Measurements from ENCODE around the gene PKIG.
"Not testable (repeated sequence)": the region's sequence is repeated elsewhere in the genome, so short reads cannot be mapped to it uniquely, and the experiment has no call there.

PKIG gene

GRCh38 chr20:44582311-44583025 lies at the start of gene PKIG:
TSS of gene PKIG (plus strand) at chr20:44582579. CDS start at chr20:44614557, 31,978 bp downstream.
- peak; percentile 41 for DNase-seq

- DNase-seq = no peak
These were observed 49.4 kb upstream of the PKIG start for GRCh38 chr20:44532981-44533331.

GRCh38 chr20:44533928-44534327 lies 48.5 kb upstream of the PKIG start:
- DNase-seq = no peak

- no peak for DNase-seq
These were observed 46.2 kb upstream of the PKIG start for GRCh38 chr20:44536175-44536574.

GRCh38 chr20:44537993-44538392 lies 44.4 kb upstream of the PKIG start:
- DNase-seq = no peak

GRCh38 chr20:44540834-44541233 lies 41.5 kb upstream of the PKIG start:
- peak; percentile 34 for DNase-seq

GRCh38 chr20:44541992-44542391 lies 40.4 kb upstream of the PKIG start:
- DNase-seq = no peak

- DNase-seq = no peak
These were observed 39.5 kb upstream of the PKIG start for GRCh38 chr20:44542890-44543289.

GRCh38 chr20:44543358-44543757 lies 39.0 kb upstream of the PKIG start:
- no peak for DNase-seq

GRCh38 chr20:44544263-44544662 lies 38.1 kb upstream of the PKIG start:
- DNase-seq = no peak

- DNase-seq = no peak
These were observed 35.0 kb upstream of the PKIG start for GRCh38 chr20:44547419-44547818.

- DNase-seq = no peak
These were observed 33.3 kb upstream of the PKIG start for GRCh38 chr20:44549123-44549522.

GRCh38 chr20:44552050-44552449 lies 30.3 kb upstream of the PKIG start:
- DNase-seq = no peak

- no peak for DNase-seq
These were observed 29.8 kb upstream of the PKIG start for GRCh38 chr20:44552568-44552949.

- DNase-seq = peak; percentile 41
These were observed 29.1 kb upstream of the PKIG start for GRCh38 chr20:44552950-44553908.

GRCh38 chr20:44559302-44559701 lies 23.1 kb upstream of the PKIG start:
- no peak for DNase-seq

- DNase-seq = no peak
These were observed 22.1 kb upstream of the PKIG start for GRCh38 chr20:44560229-44560628.

- DNase-seq = not testable (repeated sequence)
These were observed 21.6 kb upstream of the PKIG start for GRCh38 chr20:44560818-44561217.

GRCh38 chr20:44561876-44562275 lies 20.5 kb upstream of the PKIG start:
- DNase-seq = no peak

GRCh38 chr20:44566018-44566417 lies 16.4 kb upstream of the PKIG start:
- DNase-seq = no peak

- no peak for DNase-seq
These were observed 15.6 kb upstream of the PKIG start for GRCh38 chr20:44566811-44567210.

- DNase-seq = no peak
These were observed 12.0 kb upstream of the PKIG start for GRCh38 chr20:44570367-44570766.

GRCh38 chr20:44571362-44571988 lies 10.9 kb upstream of the PKIG start:
- DNase-seq = no peak

Measured in amniotic stem cell (primary cell).